A549 (cell line): ENCODE data around the gene AKIRIN2. TPM values are rescaled to one million over a fixed set of nuclear protein-coding genes. Genes with fewer than 3 reads are reported as not detected.

Source experiments
- ATAC-seq, 2 experiments: fragments of 200-7000 bp in 1 of 2; fragments of >200 bp in 1 of 2; cut with Nextera tagmentation in 1 of 2; cut with Tn5 transposase in 1 of 2; 3 replicates each; pipeline versions ENCODE4 v1.8.0 to v1.9.1; 2018 to 2020; ENCODE audit warnings: mild to moderate bottlenecking in 1 of 2, moderate library complexity in 1 of 2
- CTCF ChIA-PET: fragments of 300-600 bp; sonication (Branson Sonifier 250); formaldehyde crosslinking; extraction: SDS; loops from one replicate; lab custom pipeline; 2021; ENCODE audit warnings: antibody characterized with exemption, inconsistent platforms; lab: Yijun Ruan, JAX
- POLR2A ChIA-PET: fragments of 350-600 bp; formaldehyde crosslinking; extraction: SDS; loops from one replicate; lab custom pipeline; 2021; ENCODE audit warnings: antibody characterized with exemption, inconsistent platforms; lab: Yijun Ruan, JAX
- DNase-seq, 2 experiments: peaks; one replicate each; pipeline versions ENCODE4 v3.0.0 to v3.0.0-alpha.2; 2011 to 2016; ENCODE audit warnings: low read depth in 1 of 2, low spot score in 1 of 2
- FAIRE-seq: peaks from 2 replicates; lab custom pipeline; 2011; peaks lifted over from hg19 to GRCh38; lab: Jason Lieb, UNC
- H3K27ac ChIP-seq, 2 experiments: fragments of >200 bp; sonication (Bioruptor Twin); formaldehyde crosslinking; 3 replicates each; pipeline ENCODE4 v1.5.1; 2016 to 2017
- H3K4me1 ChIP-seq: fragments of >200 bp; sonication (Bioruptor Twin); formaldehyde crosslinking; 3 replicates; pipeline ENCODE4 v1.6.1; 2016
- H3K4me2 ChIP-seq: fragments of >200 bp; sonication (Bioruptor Twin); formaldehyde crosslinking; 3 replicates; pipeline ENCODE4 v1.6.1; 2016
- H3K4me3 ChIP-seq: fragments of >200 bp; sonication (Bioruptor Twin); formaldehyde crosslinking; 3 replicates; pipeline ENCODE4 v1.5.1; 2016
- H3K9me3 ChIP-seq: fragments of >200 bp; sonication (Bioruptor Twin); formaldehyde crosslinking; 3 replicates; pipeline ENCODE4 v1.6.1; 2016
- CBX2 ChIP-seq: fragments of 200-600 bp; sonication (generic); IDR thresholded peaks from 2 replicates; pipeline ENCODE4 v1.6.1; 2016; ENCODE audit warnings: low read depth, mild to moderate bottlenecking, borderline replicate concordance
- CBX8 ChIP-seq: fragments of 200-600 bp; sonication (generic); IDR thresholded peaks from 2 replicates; pipeline ENCODE4 v1.6.1; 2016
- CEBPB ChIP-seq, 2 experiments: fragments of >200 bp in 1 of 2; sonication (Bioruptor Twin) in 1 of 2; formaldehyde crosslinking in 1 of 2; IDR thresholded peaks; 2 replicates each; pipeline ENCODE4 v1.6.1; 2012 to 2016
- CHD4 ChIP-seq: fragments of 200-600 bp; sonication (generic); IDR thresholded peaks from 2 replicates; pipeline ENCODE4 v1.6.1; 2016; ENCODE audit warnings: antibody characterized with exemption, mild to moderate bottlenecking, borderline replicate concordance
- EP300 ChIP-seq, 2 experiments: fragments of >200 bp; sonication (Bioruptor Twin); formaldehyde crosslinking; IDR thresholded peaks; 2 replicates in 1 of 2; 3 replicates in 1 of 2; pipeline ENCODE4 v1.6.1; 2016 to 2017
- FOXS1 ChIP-seq: fragments of 250-450 bp; sonication (Bioruptor Pico); IDR thresholded peaks from 2 replicates; pipeline ENCODE4 v1.5.0; 2020; ENCODE audit warnings: mild to moderate bottlenecking, moderate library complexity
- HDAC2 ChIP-seq: fragments of 200-600 bp; sonication (generic); IDR thresholded peaks from 2 replicates; pipeline ENCODE4 v1.6.1; 2016
- HOXA7 ChIP-seq: fragments of 250-450 bp; sonication (Bioruptor Pico); IDR thresholded peaks from 2 replicates; pipeline ENCODE4 v1.5.0; 2020; ENCODE audit warnings: mild to moderate bottlenecking, moderate library complexity
- JUN ChIP-seq, 2 experiments: fragments of >200 bp; sonication (Bioruptor Twin); formaldehyde crosslinking; IDR thresholded peaks; 2 replicates in 1 of 2; 3 replicates in 1 of 2; pipeline ENCODE4 v1.6.1; 2016 to 2017
- JUNB ChIP-seq: fragments of >200 bp; sonication (Bioruptor Twin); formaldehyde crosslinking; IDR thresholded peaks from 2 replicates; pipeline ENCODE4 v1.6.1; 2016
- KDM1A ChIP-seq: fragments of 200-600 bp; sonication (generic); IDR thresholded peaks from 2 replicates; pipeline ENCODE4 v1.6.1; 2016; ENCODE audit warnings: low read depth, mild to moderate bottlenecking
- NR3C1 ChIP-seq: fragments of >200 bp; sonication (Bioruptor Twin); formaldehyde crosslinking; IDR thresholded peaks from 3 replicates; pipeline ENCODE4 v1.6.1; 2017
- RAD21 ChIP-seq, 2 experiments: fragments of >200 bp in 1 of 2; sonication (Bioruptor Twin) in 1 of 2; formaldehyde crosslinking in 1 of 2; IDR thresholded peaks in 1 of 2; conservative IDR thresholded peaks in 1 of 2; 2 replicates in 1 of 2; 3 replicates in 1 of 2; pipeline ENCODE4 v1.6.1; 2012 to 2018; ENCODE audit warnings: inconsistent platforms in 1 of 2
- RFX5 ChIP-seq: fragments of 450-650 bp; IDR thresholded peaks from 2 replicates; pipeline ENCODE4 v1.7.1; 2014; ENCODE audit warnings: antibody characterized with exemption, mild to moderate bottlenecking, moderate library complexity
- ZSCAN20 ChIP-seq: fragments of 250-450 bp; sonication (Bioruptor Pico); IDR thresholded peaks from 2 replicates; pipeline ENCODE4 v1.8.0; 2022; ENCODE audit warnings: mild to moderate bottlenecking, moderate library complexity
- WGBS: methylation state at CpG from one replicate; pipeline ENCODE4 v1.1.6; 2017; ENCODE audit errors: missing lambda C conversion rate; 5-methylcytosine and 5-hydroxymethylcytosine counted together
- polyA plus RNA-seq, 4 experiments: library from polyadenylated mRNA; depleted of rRNA in 3 of 4; stranded (reverse); fragments of >200 nt; fragmentation: RNase III in 1 of 4; extraction: RNeasy Plus Mini Kit Qiagen cat#74134 plus additional on column Dnase treatment in 1 of 4; gene quantifications; 2 replicates in 3 of 4; 3 replicates in 1 of 4; pipeline ENCODE4 v1.2.3, GENCODE V29; 2011 to 2017
- small RNA-seq, 6 experiments: library from RNA; depleted of rRNA; stranded (forward); fragments of <200 nt; gene quantifications; one replicate each; pipeline ENCODE3, GENCODE V24; 2012
- TF ChIP-seq, protein P1 (sequence below): IDR thresholded peaks from 2 replicates; pipeline ENCODE4 v1.6.1; 2012
- TF ChIP-seq, protein P2 (sequence below): fragments of 450-650 bp; IDR thresholded peaks from 2 replicates; pipeline ENCODE4 v1.6.1; 2014; ENCODE audit warnings: antibody characterized with exemption

Gene AKIRIN2
- polyA plus RNA-seq, 2 of the 4 experiments (the other 2 are of a cell fraction), result 23.7 to 40.1 TPM

DNA sequence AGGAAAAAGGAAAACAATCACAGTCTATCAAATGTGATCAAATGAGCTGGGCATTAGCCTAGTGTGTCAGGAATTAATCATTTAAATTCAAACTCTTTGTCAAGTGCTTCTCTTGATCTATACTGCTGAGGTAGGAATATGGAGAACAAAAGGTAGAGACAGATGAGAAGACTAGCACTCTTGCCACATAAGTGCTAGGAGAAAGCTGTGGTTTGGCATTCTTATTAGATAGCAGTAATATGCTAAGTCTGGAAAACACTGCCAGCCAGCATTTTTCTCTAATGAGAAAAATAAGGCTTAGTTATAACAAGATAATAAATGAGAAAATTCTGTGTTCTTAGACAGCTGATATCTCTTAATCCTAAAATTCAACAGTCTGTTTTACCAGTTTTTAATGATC is 73.2 kb downstream of the AKIRIN2 start (continued):
- no peak for TF ChIP-seq RFX5
- no peak for TF ChIP-seq JUN (IDR thresholded peaks at IDR 0.05)
- no peak for TF ChIP-seq CBX2

DNA sequence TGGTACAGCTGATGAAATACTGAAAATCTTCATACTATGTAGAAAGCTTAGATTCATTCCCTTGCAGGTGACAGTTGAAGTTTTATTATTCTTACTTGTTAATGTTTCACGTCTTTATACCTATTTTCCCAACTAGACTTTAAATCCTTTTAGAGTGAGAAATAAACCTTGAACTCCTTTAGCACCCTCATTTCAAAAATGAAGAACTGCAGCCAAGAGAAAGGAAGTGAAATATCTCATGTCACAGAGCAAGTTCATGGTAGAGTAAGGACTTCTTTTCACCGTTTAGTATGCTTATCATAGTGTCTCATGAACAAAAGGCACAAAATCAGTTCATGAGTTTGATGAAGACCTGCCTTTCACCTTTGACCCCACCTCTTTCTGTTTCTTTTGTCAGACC is 73.6 kb downstream of the AKIRIN2 start:
- Histone ChIP-seq H3K4me3 (no peak overlapping the region), H3K4me2 (no peak overlapping the region), H3K9me3 (no peaks in the 10 kb centered on the region), H3K27ac (no peak overlapping the region)
- CTCF ChIA-PET, result no interaction called here
- POLR2A ChIA-PET, result no interaction called here
- ATAC-seq, result no peak
- TF ChIP-seq JUNB, result no peak
- TF ChIP-seq, protein P1, sequence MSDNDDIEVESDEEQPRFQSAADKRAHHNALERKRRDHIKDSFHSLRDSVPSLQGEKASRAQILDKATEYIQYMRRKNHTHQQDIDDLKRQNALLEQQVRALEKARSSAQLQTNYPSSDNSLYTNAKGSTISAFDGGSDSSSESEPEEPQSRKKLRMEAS, result no peak
- TF ChIP-seq, protein P2, sequence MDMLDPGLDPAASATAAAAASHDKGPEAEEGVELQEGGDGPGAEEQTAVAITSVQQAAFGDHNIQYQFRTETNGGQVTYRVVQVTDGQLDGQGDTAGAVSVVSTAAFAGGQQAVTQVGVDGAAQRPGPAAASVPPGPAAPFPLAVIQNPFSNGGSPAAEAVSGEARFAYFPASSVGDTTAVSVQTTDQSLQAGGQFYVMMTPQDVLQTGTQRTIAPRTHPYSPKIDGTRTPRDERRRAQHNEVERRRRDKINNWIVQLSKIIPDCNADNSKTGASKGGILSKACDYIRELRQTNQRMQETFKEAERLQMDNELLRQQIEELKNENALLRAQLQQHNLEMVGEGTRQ, result no peak
- TF ChIP-seq RFX5, result no peak
- TF ChIP-seq NR3C1, result no peak
- TF ChIP-seq KDM1A, result no peak
- no peak for TF ChIP-seq CHD4
- no peak for TF ChIP-seq HOXA7 (CRISPR knock-in tag)
- no peak for TF ChIP-seq FOXS1
- no peak for TF ChIP-seq HDAC2
- TF ChIP-seq ZSCAN20 (CRISPR knock-in tag), result no peak
- no peak for TF ChIP-seq RAD21 (conservative IDR thresholded peaks at IDR 0.05 in 1 of 2, IDR thresholded peaks at IDR 0.05 in 1 of 2)
- no peak for TF ChIP-seq EP300 (IDR thresholded peaks at IDR 0.05)
- TF ChIP-seq CBX8, result no peak
- no peak for TF ChIP-seq CEBPB (IDR thresholded peaks at IDR 0.05)
- TF ChIP-seq, all 56 proteins: peak for 0
- H3K4me1 ChIP-seq, result no peaks in the 10 kb centered on the region
- FAIRE-seq (no peak), DNase-seq (no peak)
- WGBS, result 78% methylated on average over 2 of the region's 2 CpGs

Small RNAs within 50 kb of the gene (small RNA-seq; reads per million reads assigned to genes)
- gene RF01210, result 0 to 0.29 (median 0) reads per million in 6 experiments

Other genes with a start within 250 kb of the AKIRIN2 start
- gene SLC35A1, start 229.3 kb downstream of the AKIRIN2 start, polyA plus RNA-seq (2011; rRNA removed), result 21.4 and 23.7 TPM in 2 replicates
- 13.0 to 13.6 TPM (median 13.5 TPM) in 3 replicates for gene SLC35A1, start 229.3 kb downstream of the AKIRIN2 start, polyA plus RNA-seq (2017; fragmentation: RNase III; extraction: RNeasy Plus Mini Kit Qiagen cat#74134 plus additional on column Dnase treatment)
- gene RARS2, start 112.2 kb downstream of the AKIRIN2 start, polyA plus RNA-seq (2011; rRNA removed), result 11.3 and 14.6 TPM in 2 replicates
- gene RARS2, start 112.2 kb downstream of the AKIRIN2 start, polyA plus RNA-seq (2017; fragmentation: RNase III; extraction: RNeasy Plus Mini Kit Qiagen cat#74134 plus additional on column Dnase treatment), result 23.7 to 25.3 TPM (median 25.2 TPM) in 3 replicates
- 48.3 and 50.1 TPM in 2 replicates for gene ORC3, start 112.1 kb downstream of the AKIRIN2 start, polyA plus RNA-seq (2011; rRNA removed)
- 25.5 to 30.5 TPM (median 27.8 TPM) in 3 replicates for gene ORC3, start 112.1 kb downstream of the AKIRIN2 start, polyA plus RNA-seq (2017; fragmentation: RNase III; extraction: RNeasy Plus Mini Kit Qiagen cat#74134 plus additional on column Dnase treatment)